Putamen (tissue), 1 donor: ENCODE results near the gene APLN.

Experiments
- DNase-seq: peaks from one replicate; pipeline ENCODE4 v3.0.0-alpha.2; 2016; ENCODE audit warnings: low spot score

Gene APLN

GRCh38 chrX:129596077-129596476 lies 58.7 kb downstream of the APLN start:
- no peak for DNase-seq
